ENCODE measurements around the gene BICDL1.

BICDL1 gene

DNA sequence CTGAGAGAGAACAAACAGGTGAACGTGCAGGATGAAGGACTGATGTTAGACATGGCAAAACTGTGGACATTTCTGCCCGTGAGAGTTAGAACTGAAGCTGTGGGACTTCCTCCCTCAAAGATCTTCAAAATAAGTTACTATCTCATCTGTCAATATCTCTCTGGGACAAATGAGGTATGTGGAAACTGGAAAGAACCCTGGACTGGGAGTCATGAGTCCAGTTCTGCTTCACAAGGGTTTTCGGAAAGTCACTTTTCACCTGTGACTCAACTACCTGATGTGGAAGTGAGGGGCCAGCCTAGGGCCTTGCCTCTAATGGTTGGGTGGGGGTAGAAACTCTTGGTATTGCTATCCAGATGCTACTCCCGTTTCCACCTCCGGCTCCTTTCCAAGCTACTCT is 80.2 kb downstream of the BICDL1 start:
- DNase-seq (ENCODE audit: low read depth) = no peak
- TF ChIP-seq, protein P1, sequence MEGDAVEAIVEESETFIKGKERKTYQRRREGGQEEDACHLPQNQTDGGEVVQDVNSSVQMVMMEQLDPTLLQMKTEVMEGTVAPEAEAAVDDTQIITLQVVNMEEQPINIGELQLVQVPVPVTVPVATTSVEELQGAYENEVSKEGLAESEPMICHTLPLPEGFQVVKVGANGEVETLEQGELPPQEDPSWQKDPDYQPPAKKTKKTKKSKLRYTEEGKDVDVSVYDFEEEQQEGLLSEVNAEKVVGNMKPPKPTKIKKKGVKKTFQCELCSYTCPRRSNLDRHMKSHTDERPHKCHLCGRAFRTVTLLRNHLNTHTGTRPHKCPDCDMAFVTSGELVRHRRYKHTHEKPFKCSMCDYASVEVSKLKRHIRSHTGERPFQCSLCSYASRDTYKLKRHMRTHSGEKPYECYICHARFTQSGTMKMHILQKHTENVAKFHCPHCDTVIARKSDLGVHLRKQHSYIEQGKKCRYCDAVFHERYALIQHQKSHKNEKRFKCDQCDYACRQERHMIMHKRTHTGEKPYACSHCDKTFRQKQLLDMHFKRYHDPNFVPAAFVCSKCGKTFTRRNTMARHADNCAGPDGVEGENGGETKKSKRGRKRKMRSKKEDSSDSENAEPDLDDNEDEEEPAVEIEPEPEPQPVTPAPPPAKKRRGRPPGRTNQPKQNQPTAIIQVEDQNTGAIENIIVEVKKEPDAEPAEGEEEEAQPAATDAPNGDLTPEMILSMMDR (IDR thresholded peaks at IDR 0.05; ENCODE audit: insufficient read depth, low read depth, low read length, missing control alignments) = no peak
- no peak overlapping the region for H3K4me3 ChIP-seq (ENCODE audit: low read length)

DNA sequence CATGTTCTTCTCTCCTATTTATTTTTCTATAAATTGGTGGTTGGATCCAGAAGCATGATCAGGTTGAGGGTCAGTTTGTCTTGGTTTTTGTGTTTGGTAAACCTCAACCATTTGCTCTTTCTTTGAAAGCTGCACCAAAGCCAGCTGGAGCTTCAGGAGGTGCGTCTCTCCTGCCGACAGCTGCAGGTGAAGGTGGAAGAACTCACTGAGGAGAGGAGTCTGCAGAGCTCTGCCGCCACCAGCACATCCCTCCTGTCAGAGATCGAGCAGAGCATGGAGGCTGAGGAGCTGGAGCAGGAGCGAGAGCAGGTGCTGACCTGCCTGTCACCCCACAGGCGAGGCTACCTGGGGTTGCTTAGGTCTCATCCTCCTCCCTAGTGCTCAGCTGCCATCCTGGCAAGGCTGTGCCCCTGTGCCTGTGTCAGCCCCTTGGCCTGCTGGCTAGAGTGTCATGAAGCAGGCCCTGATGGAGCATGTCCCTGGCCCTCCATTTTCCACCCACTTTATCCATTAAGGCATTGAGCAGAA is 82.5 kb downstream of the BICDL1 start:
- no peak overlapping the region for H3K4me3 ChIP-seq (ENCODE audit: low read length)
- TF ChIP-seq, protein P1 (IDR thresholded peaks at IDR 0.05; ENCODE audit: insufficient read depth, low read depth, low read length, missing control alignments) = no peak
- DNase-seq (ENCODE audit: low read depth) = no peak

DNA sequence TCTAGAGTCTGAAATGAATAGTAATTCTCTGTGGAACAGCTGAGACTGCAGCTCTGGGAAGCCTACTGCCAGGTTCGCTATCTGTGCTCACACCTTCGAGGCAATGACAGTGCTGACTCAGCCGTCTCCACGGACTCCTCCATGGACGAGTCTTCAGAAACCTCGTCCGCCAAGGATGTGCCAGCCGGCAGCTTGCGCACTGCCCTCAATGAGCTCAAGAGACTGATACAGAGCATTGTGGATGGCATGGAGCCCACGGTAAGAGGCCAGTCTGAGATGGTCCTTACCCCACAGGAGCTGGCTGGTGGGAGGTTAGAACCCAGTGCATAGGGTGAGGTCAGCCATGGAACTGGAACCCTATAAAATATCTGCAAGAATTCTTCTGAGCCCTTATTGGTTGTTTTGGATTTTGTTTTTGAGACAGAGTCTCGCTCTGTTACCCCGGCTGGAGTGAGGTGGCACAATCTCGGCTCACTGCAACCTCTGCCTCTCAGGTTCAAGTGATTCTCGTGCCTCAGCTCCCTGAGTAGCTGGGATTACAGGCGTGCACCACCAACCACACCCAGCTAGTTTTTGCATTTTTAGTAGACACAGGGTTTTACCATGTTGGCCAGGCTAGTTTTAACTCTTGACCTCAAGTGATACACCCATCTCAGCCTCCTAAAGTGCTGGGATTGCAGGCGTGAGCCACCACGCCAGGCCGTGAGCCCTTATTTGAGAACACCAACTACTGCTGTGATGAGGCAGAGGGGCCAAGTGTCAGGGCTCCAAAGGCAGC is 83.6 kb downstream of the BICDL1 start:
- DNase-seq (ENCODE audit: low read depth) = no peak
- TF ChIP-seq, protein P1 (IDR thresholded peaks at IDR 0.05; ENCODE audit: insufficient read depth, low read depth, low read length, missing control alignments) = no peak
- H3K4me3 ChIP-seq (ENCODE audit: low read length) = no peak overlapping the region

DNA sequence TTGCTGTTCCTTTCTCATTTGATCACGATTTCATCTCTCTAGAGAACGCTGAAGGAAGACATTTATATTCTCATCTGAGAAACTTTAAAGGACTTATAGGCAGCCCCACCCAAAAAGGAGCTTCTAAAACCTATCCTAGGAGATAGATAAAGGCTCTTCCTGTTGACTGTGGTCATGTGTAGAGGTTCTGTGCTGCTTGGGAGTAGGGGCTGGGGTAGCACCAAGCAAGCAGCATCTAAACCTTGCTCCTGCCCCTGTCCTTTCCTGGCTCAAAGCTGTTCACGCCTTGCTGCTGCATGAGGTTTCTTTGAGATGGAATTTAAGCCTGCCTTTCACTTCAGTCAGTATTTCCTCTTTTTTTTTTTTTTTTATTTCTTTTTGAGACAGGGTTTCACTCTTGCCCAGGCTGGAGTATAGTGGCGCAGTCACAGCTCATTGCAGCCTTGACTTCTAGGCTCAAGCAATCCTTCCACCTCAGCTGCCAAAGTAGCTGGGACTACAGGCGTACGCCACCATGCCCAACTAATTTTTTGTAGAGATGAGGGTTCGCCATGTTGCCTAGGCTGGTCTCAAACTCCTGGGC is 86.1 kb downstream of the BICDL1 start:
- TF ChIP-seq, protein P1 (IDR thresholded peaks at IDR 0.05; ENCODE audit: insufficient read depth, low read depth, low read length, missing control alignments) = no peak
- H3K4me3 ChIP-seq (ENCODE audit: low read length) = no peak overlapping the region
- DNase-seq (ENCODE audit: low read depth) = no peak

DNA sequence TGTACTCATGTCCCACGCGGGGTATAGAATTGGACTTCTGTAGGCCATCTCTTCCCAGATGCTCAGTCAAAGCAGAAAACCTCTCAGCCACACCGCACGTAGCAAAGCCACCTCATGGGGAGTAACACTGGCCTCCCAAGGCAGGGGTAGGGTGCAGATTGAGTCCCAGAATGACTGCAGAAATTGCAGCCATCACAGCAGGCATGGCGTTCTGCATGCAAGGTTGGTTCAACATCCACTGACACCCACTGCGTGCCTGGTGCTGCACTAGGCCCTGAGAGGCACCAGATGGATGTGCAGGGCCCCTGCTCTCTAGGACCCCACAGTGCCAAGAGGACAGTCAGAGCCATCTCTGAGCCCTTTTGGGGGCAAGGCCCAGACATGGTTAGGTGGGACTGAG is 87.6 kb downstream of the BICDL1 start:
- no peak for DNase-seq (ENCODE audit: low read depth)
- TF ChIP-seq, protein P1 (IDR thresholded peaks at IDR 0.05; ENCODE audit: insufficient read depth, low read depth, low read length, missing control alignments) = no peak
- no peak overlapping the region for H3K4me3 ChIP-seq (ENCODE audit: low read length)

DNA sequence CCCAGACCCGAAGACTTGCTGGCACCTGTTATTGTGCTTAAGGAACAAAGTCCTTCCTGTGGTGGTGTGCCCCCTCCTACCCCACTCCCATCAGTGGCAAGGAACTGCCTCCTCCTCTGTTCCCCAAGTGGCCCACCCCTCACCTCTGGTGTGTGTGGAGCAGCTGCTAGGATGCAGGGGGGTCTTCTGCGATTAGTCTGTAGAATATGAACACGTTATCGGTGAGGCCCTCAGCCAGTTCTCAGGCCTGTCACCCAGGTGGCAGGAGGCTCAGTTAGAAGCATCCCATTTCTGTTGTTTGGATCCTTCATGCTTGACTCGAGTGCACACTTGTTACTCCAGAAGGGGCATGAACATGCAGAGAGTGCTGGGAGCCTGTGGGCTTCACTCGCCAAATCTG is 88.2 kb downstream of the BICDL1 start:
- no peak overlapping the region for H3K4me3 ChIP-seq (ENCODE audit: low read length)
- DNase-seq (ENCODE audit: low read depth) = no peak
- TF ChIP-seq, protein P1 (IDR thresholded peaks at IDR 0.05; ENCODE audit: insufficient read depth, low read depth, low read length, missing control alignments) = no peak
